WTC11 (cell line): ENCODE measurements around the gene LPP. TPM values are rescaled to one million over a fixed set of nuclear protein-coding genes. Genes with fewer than 3 reads are reported as not detected.

ENCODE experiments used
- ATAC-seq: fragments of 200-7000 bp; cut with Tn5 transposase; 2 replicates; pipeline ENCODE4 v1.10.0; 2021; ENCODE audit warnings: mild to moderate bottlenecking, moderate library complexity
- CTCF ChIA-PET: fragments of 300-600 bp; sonication (Branson Sonifier 250); formaldehyde crosslinking; loops from one replicate; lab custom pipeline; 2021; ENCODE audit warnings: antibody characterized with exemption; lab: Charles Lee
- POLR2A ChIA-PET: fragments of 350-600 bp; sonication (Branson Sonifier 250); formaldehyde crosslinking; loops from one replicate; lab custom pipeline; 2021; ENCODE audit warnings: antibody characterized with exemption; lab: Charles Lee
- DNase-seq: peaks from one replicate; pipeline ENCODE4 v3.0.0; 2021; ENCODE audit warnings: low spot score
- H3K27ac Mint-ChIP-seq: 2 replicates; pipeline ENCODE4 v1.8.0; 2021; ENCODE audit warnings: mixed read lengths
- H3K27me3 Mint-ChIP-seq: 2 replicates; pipeline ENCODE4 v1.8.0; 2021; ENCODE audit warnings: low read depth, mild to moderate bottlenecking, moderate library complexity, mixed read lengths
- H3K36me3 Mint-ChIP-seq: 2 replicates; pipeline ENCODE4 v1.8.0; 2021; ENCODE audit warnings: mixed read lengths
- H3K4me1 Mint-ChIP-seq: 2 replicates; pipeline ENCODE4 v1.8.0; 2022; ENCODE audit warnings: mixed read lengths
- H3K4me3 Mint-ChIP-seq: 2 replicates; pipeline ENCODE4 v1.8.0; 2021; ENCODE audit warnings: mild to moderate bottlenecking, moderate library complexity, mixed read lengths
- H3K9me3 Mint-ChIP-seq: 2 replicates; pipeline ENCODE4 v1.8.0; 2021; ENCODE audit warnings: mixed read lengths
- EMX1 ChIP-seq: fragments of 250-450 bp; sonication (Bioruptor Pico); IDR thresholded peaks from 2 replicates; pipeline ENCODE4 v1.8.0; 2021; ENCODE audit warnings: mild to moderate bottlenecking
- ESRRA ChIP-seq: sonication (generic); formaldehyde crosslinking; IDR thresholded peaks from 2 replicates; pipeline ENCODE4 v1.8.1; 2022; ENCODE audit warnings: mild to moderate bottlenecking, missing genetic modification reagents, borderline replicate concordance
- FOXP1 ChIP-seq: sonication (generic); formaldehyde crosslinking; IDR thresholded peaks from 2 replicates; pipeline ENCODE4 v1.8.0; 2022; ENCODE audit warnings: missing genetic modification reagents, mild to moderate bottlenecking, moderate library complexity, borderline replicate concordance
- JUN ChIP-seq: sonication (generic); formaldehyde crosslinking; IDR thresholded peaks from 2 replicates; pipeline ENCODE4 v1.8.0; 2023; ENCODE audit warnings: mild to moderate bottlenecking, missing genetic modification reagents
- KAT7 ChIP-seq: sonication (generic); formaldehyde crosslinking; IDR thresholded peaks from 2 replicates; pipeline ENCODE4 v1.8.1; 2023; ENCODE audit warnings: missing genetic modification reagents, mild to moderate bottlenecking, borderline replicate concordance
- NR2C2 ChIP-seq: sonication (generic); formaldehyde crosslinking; IDR thresholded peaks from 2 replicates; pipeline ENCODE4 v1.8.0; 2022; ENCODE audit warnings: mild to moderate bottlenecking, missing genetic modification reagents
- RELA ChIP-seq: sonication (generic); formaldehyde crosslinking; IDR thresholded peaks from 2 replicates; pipeline ENCODE4 v1.8.1; 2022; ENCODE audit warnings: missing genetic modification reagents, mild to moderate bottlenecking, borderline replicate concordance
- SP1 ChIP-seq: sonication (generic); formaldehyde crosslinking; conservative IDR thresholded peaks from 2 replicates; pipeline ENCODE4 v1.8.1; 2022; ENCODE audit warnings: missing genetic modification reagents
- TP53 ChIP-seq: sonication (generic); formaldehyde crosslinking; IDR thresholded peaks from 2 replicates; pipeline ENCODE4 v1.8.1; 2023; ENCODE audit warnings: mild to moderate bottlenecking, missing genetic modification reagents
- ZNF138 ChIP-seq: sonication (generic); formaldehyde crosslinking; conservative IDR thresholded peaks from 2 replicates; pipeline ENCODE4 v1.8.1; 2022; ENCODE audit warnings: mild to moderate bottlenecking, moderate library complexity, missing genetic modification reagents
- ZNF396 ChIP-seq: fragments of 250-450 bp; sonication (Bioruptor Pico); IDR thresholded peaks from 2 replicates; pipeline ENCODE4 v1.8.0; 2021; ENCODE audit warnings: mild to moderate bottlenecking, moderate library complexity, borderline replicate concordance
- total RNA-seq: library from RNA; stranded (reverse); gene quantifications from 3 replicates; pipeline ENCODE4 v1.2.3, GENCODE V29; 2021
- TF ChIP-seq, protein P1 (sequence below): fragments of 250-450 bp; sonication (Bioruptor Pico); conservative IDR thresholded peaks from 2 replicates; pipeline ENCODE4 v1.9.0; 2021; ENCODE audit warnings: mild to moderate bottlenecking
- TF ChIP-seq, protein P2 (sequence below): fragments of 250-450 bp; sonication (Bioruptor Pico); IDR thresholded peaks from 2 replicates; pipeline ENCODE4 v1.9.0; 2021; ENCODE audit warnings: moderate library complexity, mild to moderate bottlenecking, inconsistent platforms, borderline replicate concordance
- TF ChIP-seq, protein P3 (sequence below): sonication (generic); formaldehyde crosslinking; IDR thresholded peaks from 2 replicates; pipeline ENCODE4 v1.8.0; 2023; ENCODE audit warnings: missing genetic modification reagents
- TF ChIP-seq, protein P4 (sequence below): sonication (generic); formaldehyde crosslinking; IDR thresholded peaks from 2 replicates; pipeline ENCODE4 v1.8.0; 2022; ENCODE audit warnings: missing genetic modification reagents
- TF ChIP-seq, protein P5 (sequence below): fragments of 250-450 bp; sonication (Bioruptor Pico); IDR thresholded peaks from 2 replicates; pipeline ENCODE4 v1.9.0; 2021; ENCODE audit warnings: mild to moderate bottlenecking, borderline replicate concordance
- TF ChIP-seq, protein P6 (sequence below): sonication (generic); formaldehyde crosslinking; IDR thresholded peaks from 2 replicates; pipeline ENCODE4 v1.8.1; 2023; ENCODE audit warnings: mild to moderate bottlenecking, moderate library complexity, missing genetic modification reagents
- TF ChIP-seq, protein P7 (sequence below): sonication (generic); formaldehyde crosslinking; IDR thresholded peaks from 2 replicates; pipeline ENCODE4 v1.8.1; 2022; ENCODE audit warnings: mild to moderate bottlenecking, missing genetic modification reagents, moderate library complexity, borderline replicate concordance

LPP gene
- total RNA-seq, 1 experiment from 2014 or later: 49.6 TPM

DNA sequence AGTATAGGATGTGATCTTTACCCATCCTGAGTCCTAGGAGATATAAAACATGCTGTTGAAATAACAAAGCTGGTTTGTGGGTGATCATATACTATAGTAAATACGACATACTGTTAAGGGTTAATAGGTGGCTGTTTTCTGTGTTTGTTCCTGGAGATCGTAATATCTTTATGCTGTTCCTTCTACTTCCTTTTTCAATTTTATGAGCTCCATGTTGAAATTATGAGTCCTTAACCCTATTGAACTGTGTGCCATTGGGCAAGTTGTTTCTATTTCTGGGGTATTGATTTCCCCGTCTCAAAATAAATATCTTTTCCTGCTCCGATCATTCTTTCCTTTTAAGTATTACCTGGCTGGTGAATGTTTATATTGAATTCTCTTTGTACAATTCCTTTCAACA, 115.1 kb downstream of the LPP start:
- no peak for DNase-seq
- ChIA-PET POLR2A (interaction anchor here (0.6 to 0.9 kb wide), 2 partner anchors 29 to 519 kb away, joined by 4 read pairs; no protein-coding TSS in a partner anchor), CTCF (interaction anchor here (2.6 kb wide), 1 partner anchor 529 kb away, joined by 13 read pairs; no protein-coding TSS in a partner anchor)
- Mint-ChIP-seq H3K27me3 (no peaks in the 10 kb centered on the region), H3K27ac (no peak overlapping the region), H3K9me3 (no peaks in the 10 kb centered on the region), H3K4me1 (peaks cover 22% of the 10 kb centered on the region), H3K36me3 (no peaks in the 10 kb centered on the region), H3K4me3 (no peak overlapping the region)
- no peak for ATAC-seq
- TF ChIP-seq, protein P1, sequence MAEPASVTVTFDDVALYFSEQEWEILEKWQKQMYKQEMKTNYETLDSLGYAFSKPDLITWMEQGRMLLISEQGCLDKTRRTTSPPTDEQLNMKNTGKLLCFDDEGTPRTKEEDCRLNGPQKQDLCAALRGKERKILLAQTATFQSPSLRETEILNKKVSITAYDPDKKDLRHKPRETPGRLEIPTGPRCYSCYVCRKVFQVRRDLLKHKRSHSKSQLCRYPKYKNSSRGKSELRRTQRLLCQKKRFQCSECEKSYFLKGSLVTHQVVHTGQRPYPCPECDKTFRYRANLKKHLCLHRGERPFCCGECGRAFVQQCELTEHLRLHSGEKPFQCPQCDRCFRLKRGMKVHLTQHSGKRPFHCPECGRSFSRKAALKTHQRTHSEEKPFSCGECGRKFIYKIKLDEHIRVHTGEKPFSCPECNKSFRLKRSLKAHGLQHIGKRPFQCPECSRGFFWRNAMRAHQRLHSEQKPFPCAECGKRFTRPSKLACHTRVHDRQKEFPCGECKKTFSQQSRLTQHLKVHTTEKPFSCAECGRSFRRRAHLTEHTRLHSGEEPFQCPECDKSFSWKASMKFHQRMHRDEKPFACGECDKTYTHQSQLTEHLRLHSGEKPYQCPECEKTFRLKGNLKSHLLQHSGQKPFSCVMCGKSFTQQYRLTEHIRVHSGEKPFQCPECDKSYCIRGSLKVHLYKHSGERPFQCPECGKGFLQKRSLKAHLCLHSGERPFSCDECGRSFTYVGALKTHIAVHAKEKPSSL (CRISPR knock-in tag): no peak
- TF ChIP-seq, protein P2, sequence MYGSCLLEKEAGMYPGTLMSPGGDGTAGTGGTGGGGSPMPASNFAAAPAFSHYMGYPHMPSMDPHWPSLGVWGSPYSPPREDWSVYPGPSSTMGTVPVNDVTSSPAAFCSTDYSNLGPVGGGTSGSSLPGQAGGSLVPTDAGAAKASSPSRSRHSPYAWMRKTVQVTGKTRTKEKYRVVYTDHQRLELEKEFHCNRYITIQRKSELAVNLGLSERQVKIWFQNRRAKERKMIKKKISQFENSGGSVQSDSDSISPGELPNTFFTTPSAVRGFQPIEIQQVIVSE (CRISPR knock-in tag): no peak
- TF ChIP-seq ESRRA: no peak
- TF ChIP-seq RELA: no peak
- TF ChIP-seq ZNF396: no peak
- no peak for TF ChIP-seq TP53 (CRISPR knock-in tag)
- no peak for TF ChIP-seq JUN
- TF ChIP-seq EMX1 (CRISPR knock-in tag): no peak
- TF ChIP-seq, protein P3, sequence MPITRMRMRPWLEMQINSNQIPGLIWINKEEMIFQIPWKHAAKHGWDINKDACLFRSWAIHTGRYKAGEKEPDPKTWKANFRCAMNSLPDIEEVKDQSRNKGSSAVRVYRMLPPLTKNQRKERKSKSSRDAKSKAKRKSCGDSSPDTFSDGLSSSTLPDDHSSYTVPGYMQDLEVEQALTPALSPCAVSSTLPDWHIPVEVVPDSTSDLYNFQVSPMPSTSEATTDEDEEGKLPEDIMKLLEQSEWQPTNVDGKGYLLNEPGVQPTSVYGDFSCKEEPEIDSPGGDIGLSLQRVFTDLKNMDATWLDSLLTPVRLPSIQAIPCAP (CRISPR knock-in tag): no peak
- no peak for TF ChIP-seq NR2C2 (CRISPR knock-in tag)
- TF ChIP-seq, protein P4, sequence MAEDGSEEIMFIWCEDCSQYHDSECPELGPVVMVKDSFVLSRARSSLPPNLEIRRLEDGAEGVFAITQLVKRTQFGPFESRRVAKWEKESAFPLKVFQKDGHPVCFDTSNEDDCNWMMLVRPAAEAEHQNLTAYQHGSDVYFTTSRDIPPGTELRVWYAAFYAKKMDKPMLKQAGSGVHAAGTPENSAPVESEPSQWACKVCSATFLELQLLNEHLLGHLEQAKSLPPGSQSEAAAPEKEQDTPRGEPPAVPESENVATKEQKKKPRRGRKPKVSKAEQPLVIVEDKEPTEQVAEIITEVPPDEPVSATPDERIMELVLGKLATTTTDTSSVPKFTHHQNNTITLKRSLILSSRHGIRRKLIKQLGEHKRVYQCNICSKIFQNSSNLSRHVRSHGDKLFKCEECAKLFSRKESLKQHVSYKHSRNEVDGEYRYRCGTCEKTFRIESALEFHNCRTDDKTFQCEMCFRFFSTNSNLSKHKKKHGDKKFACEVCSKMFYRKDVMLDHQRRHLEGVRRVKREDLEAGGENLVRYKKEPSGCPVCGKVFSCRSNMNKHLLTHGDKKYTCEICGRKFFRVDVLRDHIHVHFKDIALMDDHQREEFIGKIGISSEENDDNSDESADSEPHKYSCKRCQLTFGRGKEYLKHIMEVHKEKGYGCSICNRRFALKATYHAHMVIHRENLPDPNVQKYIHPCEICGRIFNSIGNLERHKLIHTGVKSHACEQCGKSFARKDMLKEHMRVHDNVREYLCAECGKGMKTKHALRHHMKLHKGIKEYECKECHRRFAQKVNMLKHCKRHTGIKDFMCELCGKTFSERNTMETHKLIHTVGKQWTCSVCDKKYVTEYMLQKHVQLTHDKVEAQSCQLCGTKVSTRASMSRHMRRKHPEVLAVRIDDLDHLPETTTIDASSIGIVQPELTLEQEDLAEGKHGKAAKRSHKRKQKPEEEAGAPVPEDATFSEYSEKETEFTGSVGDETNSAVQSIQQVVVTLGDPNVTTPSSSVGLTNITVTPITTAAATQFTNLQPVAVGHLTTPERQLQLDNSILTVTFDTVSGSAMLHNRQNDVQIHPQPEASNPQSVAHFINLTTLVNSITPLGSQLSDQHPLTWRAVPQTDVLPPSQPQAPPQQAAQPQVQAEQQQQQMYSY (CRISPR knock-in tag): no peak
- TF ChIP-seq SP1: no peak
- TF ChIP-seq, protein P5, sequence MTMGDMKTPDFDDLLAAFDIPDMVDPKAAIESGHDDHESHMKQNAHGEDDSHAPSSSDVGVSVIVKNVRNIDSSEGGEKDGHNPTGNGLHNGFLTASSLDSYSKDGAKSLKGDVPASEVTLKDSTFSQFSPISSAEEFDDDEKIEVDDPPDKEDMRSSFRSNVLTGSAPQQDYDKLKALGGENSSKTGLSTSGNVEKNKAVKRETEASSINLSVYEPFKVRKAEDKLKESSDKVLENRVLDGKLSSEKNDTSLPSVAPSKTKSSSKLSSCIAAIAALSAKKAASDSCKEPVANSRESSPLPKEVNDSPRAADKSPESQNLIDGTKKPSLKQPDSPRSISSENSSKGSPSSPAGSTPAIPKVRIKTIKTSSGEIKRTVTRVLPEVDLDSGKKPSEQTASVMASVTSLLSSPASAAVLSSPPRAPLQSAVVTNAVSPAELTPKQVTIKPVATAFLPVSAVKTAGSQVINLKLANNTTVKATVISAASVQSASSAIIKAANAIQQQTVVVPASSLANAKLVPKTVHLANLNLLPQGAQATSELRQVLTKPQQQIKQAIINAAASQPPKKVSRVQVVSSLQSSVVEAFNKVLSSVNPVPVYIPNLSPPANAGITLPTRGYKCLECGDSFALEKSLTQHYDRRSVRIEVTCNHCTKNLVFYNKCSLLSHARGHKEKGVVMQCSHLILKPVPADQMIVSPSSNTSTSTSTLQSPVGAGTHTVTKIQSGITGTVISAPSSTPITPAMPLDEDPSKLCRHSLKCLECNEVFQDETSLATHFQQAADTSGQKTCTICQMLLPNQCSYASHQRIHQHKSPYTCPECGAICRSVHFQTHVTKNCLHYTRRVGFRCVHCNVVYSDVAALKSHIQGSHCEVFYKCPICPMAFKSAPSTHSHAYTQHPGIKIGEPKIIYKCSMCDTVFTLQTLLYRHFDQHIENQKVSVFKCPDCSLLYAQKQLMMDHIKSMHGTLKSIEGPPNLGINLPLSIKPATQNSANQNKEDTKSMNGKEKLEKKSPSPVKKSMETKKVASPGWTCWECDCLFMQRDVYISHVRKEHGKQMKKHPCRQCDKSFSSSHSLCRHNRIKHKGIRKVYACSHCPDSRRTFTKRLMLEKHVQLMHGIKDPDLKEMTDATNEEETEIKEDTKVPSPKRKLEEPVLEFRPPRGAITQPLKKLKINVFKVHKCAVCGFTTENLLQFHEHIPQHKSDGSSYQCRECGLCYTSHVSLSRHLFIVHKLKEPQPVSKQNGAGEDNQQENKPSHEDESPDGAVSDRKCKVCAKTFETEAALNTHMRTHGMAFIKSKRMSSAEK (CRISPR knock-in tag): no peak
- TF ChIP-seq KAT7 (CRISPR knock-in tag): no peak
- TF ChIP-seq FOXP1 (CRISPR knock-in tag): no peak
- TF ChIP-seq, protein P6, sequence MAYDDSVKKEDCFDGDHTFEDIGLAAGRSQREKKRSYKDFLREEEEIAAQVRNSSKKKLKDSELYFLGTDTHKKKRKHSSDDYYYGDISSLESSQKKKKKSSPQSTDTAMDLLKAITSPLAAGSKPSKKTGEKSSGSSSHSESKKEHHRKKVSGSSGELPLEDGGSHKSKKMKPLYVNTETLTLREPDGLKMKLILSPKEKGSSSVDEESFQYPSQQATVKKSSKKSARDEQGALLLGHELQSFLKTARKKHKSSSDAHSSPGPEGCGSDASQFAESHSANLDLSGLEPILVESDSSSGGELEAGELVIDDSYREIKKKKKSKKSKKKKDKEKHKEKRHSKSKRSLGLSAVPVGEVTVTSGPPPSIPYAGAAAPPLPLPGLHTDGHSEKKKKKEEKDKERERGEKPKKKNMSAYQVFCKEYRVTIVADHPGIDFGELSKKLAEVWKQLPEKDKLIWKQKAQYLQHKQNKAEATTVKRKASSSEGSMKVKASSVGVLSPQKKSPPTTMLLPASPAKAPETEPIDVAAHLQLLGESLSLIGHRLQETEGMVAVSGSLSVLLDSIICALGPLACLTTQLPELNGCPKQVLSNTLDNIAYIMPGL (CRISPR knock-in tag): no peak
- no peak for TF ChIP-seq ZNF138 (CRISPR knock-in tag)
- TF ChIP-seq, protein P7, sequence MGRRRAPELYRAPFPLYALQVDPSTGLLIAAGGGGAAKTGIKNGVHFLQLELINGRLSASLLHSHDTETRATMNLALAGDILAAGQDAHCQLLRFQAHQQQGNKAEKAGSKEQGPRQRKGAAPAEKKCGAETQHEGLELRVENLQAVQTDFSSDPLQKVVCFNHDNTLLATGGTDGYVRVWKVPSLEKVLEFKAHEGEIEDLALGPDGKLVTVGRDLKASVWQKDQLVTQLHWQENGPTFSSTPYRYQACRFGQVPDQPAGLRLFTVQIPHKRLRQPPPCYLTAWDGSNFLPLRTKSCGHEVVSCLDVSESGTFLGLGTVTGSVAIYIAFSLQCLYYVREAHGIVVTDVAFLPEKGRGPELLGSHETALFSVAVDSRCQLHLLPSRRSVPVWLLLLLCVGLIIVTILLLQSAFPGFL (CRISPR knock-in tag): no peak
